HFFc6 (cell line): Measurements from ENCODE around the gene LRRC32. TPM values are rescaled to one million over a fixed set of nuclear protein-coding genes. Genes with fewer than 3 reads are reported as not detected.

Experiments used
- DNase-seq: peaks from one replicate; pipeline ENCODE4 v3.0.0-alpha.2; 2018
- H3K27ac Mint-ChIP-seq: 2 replicates; pipeline ENCODE4 v1.8.0; 2020; ENCODE audit warnings: mild to moderate bottlenecking, mixed read lengths
- H3K27me3 Mint-ChIP-seq: 2 replicates; pipeline ENCODE4 v1.8.0; 2021; ENCODE audit warnings: mild to moderate bottlenecking, moderate library complexity, mixed read lengths; ENCODE audit not compliant: insufficient read depth
- H3K36me3 Mint-ChIP-seq: 2 replicates; pipeline ENCODE4 v1.8.0; 2021; ENCODE audit warnings: low read depth, mixed read lengths
- H3K4me1 Mint-ChIP-seq: 2 replicates; pipeline ENCODE4 v1.8.0; 2020; ENCODE audit warnings: low read depth, mixed read lengths
- H3K4me3 Mint-ChIP-seq: 2 replicates; pipeline ENCODE4 v1.8.0; 2020; ENCODE audit warnings: mild to moderate bottlenecking, moderate library complexity, mixed read lengths
- H3K9me3 Mint-ChIP-seq: 2 replicates; pipeline ENCODE4 v1.8.0; 2020; ENCODE audit warnings: mild to moderate bottlenecking, mixed read lengths
- CTCF ChIP-seq: fragments of 200-600 bp; sonication (generic); IDR thresholded peaks from 2 replicates; pipeline ENCODE4 v1.5.0; 2021; ENCODE audit warnings: antibody characterized with exemption, mild to moderate bottlenecking
- total RNA-seq, 6 experiments: library from RNA; stranded (reverse); fragmentation: NEBNext Ultra II Directional; extraction: Animal tissue kit (Norgen Biotek cat#: 25700); gene quantifications; 2 replicates in 1 of 6; 3 replicates in 5 of 6; pipeline ENCODE4 v1.2.3, GENCODE V29; 2021

LRRC32 gene
- total RNA-seq, 6 experiments from 2014 or later: 0.57 to 1.3 (median 1.0) TPM

GRCh38 chr11:76708972-76709660, 38.6 kb upstream of the LRRC32 start:
- Mint-ChIP-seq H3K27ac (no peak overlapping the region), H3K4me1 (no peaks in the 10 kb centered on the region), H3K36me3 (no peaks in the 10 kb centered on the region), H3K4me3 (no peak overlapping the region), H3K9me3 (peaks cover 7% of the 10 kb centered on the region; the same call in 1 of the 2 replicates), H3K27me3 (peaks cover 38% of the 10 kb centered on the region)
- TF ChIP-seq CTCF: no peak
- DNase-seq: no peak

- H3K9me3 Mint-ChIP-seq: peaks cover 7% of the 10 kb centered on the region; the same call in 1 of the 2 replicates
- TF ChIP-seq CTCF: no peak
- H3K27ac Mint-ChIP-seq: no peak overlapping the region
- H3K4me1 Mint-ChIP-seq: peaks cover 7% of the 10 kb centered on the region
- H3K36me3 Mint-ChIP-seq: no peaks in the 10 kb centered on the region
- no peak for DNase-seq
- no peak overlapping the region for H3K4me3 Mint-ChIP-seq
- peaks cover 40% of the 10 kb centered on the region for H3K27me3 Mint-ChIP-seq
Observed at GRCh38 chr11:76707293-76707825, 36.8 kb upstream of the LRRC32 start.

GRCh38 chr11:76706667-76707066, 36.1 kb upstream of the LRRC32 start:
- no peak for DNase-seq
- Mint-ChIP-seq H3K27me3 (peaks cover 33% of the 10 kb centered on the region), H3K4me1 (peaks cover 14% of the 10 kb centered on the region), H3K36me3 (no peaks in the 10 kb centered on the region), H3K4me3 (no peak overlapping the region), H3K27ac (no peak overlapping the region), H3K9me3 (peaks cover 7% of the 10 kb centered on the region; the same call in 1 of the 2 replicates)
- TF ChIP-seq CTCF: no peak

- Mint-ChIP-seq H3K27ac (no peak overlapping the region), H3K27me3 (peaks cover 32% of the 10 kb centered on the region), H3K9me3 (peaks cover 7% of the 10 kb centered on the region; the same call in 1 of the 2 replicates), H3K36me3 (no peaks in the 10 kb centered on the region), H3K4me3 (no peak overlapping the region), H3K4me1 (peaks cover 22% of the 10 kb centered on the region)
- no peak for DNase-seq
- no peak for TF ChIP-seq CTCF
Observed at GRCh38 chr11:76705826-76706225, 35.3 kb upstream of the LRRC32 start.

GRCh38 chr11:76704171-76704948, 33.8 kb upstream of the LRRC32 start:
- Mint-ChIP-seq H3K27ac (no peak overlapping the region), H3K9me3 (peaks cover 7% of the 10 kb centered on the region; the same call in 1 of the 2 replicates), H3K4me1 (peaks cover 37% of the 10 kb centered on the region), H3K36me3 (no peaks in the 10 kb centered on the region), H3K4me3 (no peak overlapping the region), H3K27me3 (peaks cover 24% of the 10 kb centered on the region)
- no peak for DNase-seq
- TF ChIP-seq CTCF: no peak
